C4-2B (cell line): ENCODE data around the gene RAD51C.

Experiments used
- H3K27ac ChIP-seq: fragments of 450-650 bp; 2 replicates; pipeline ENCODE4 v1.5.1; 2017
- ZFX ChIP-seq: fragments of 450-650 bp; IDR thresholded peaks from 2 replicates; pipeline ENCODE4 v1.6.1; 2017
- TF ChIP-seq, protein P1 (sequence below): fragments of 450-650 bp; conservative IDR thresholded peaks from 2 replicates; pipeline ENCODE4 v1.5.1; 2017; ENCODE audit warnings: mild to moderate bottlenecking

Gene RAD51C

DNA sequence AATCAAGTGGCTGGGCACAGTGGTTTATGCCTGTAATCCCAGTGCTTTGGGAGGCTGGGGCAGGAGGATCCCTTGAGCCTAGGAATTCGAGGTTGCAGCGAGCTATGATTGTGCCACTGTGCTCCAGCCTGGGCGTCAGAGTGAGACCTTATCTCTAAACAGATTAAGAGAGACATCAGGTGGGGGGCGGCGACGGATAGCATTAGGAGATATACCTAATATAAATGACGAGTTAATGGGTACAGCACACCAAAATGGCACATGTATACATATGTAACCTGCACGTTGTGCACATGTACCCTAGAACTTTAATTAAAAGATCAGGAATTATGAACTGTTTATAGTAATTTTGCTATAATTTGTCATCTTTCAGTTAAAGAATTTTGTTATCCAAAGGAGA, 10.3 kb downstream of the RAD51C start:
- TF ChIP-seq ZFX: no peak
- TF ChIP-seq, protein P1, sequence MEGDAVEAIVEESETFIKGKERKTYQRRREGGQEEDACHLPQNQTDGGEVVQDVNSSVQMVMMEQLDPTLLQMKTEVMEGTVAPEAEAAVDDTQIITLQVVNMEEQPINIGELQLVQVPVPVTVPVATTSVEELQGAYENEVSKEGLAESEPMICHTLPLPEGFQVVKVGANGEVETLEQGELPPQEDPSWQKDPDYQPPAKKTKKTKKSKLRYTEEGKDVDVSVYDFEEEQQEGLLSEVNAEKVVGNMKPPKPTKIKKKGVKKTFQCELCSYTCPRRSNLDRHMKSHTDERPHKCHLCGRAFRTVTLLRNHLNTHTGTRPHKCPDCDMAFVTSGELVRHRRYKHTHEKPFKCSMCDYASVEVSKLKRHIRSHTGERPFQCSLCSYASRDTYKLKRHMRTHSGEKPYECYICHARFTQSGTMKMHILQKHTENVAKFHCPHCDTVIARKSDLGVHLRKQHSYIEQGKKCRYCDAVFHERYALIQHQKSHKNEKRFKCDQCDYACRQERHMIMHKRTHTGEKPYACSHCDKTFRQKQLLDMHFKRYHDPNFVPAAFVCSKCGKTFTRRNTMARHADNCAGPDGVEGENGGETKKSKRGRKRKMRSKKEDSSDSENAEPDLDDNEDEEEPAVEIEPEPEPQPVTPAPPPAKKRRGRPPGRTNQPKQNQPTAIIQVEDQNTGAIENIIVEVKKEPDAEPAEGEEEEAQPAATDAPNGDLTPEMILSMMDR: no peak
- H3K27ac ChIP-seq: no peak overlapping the region

DNA sequence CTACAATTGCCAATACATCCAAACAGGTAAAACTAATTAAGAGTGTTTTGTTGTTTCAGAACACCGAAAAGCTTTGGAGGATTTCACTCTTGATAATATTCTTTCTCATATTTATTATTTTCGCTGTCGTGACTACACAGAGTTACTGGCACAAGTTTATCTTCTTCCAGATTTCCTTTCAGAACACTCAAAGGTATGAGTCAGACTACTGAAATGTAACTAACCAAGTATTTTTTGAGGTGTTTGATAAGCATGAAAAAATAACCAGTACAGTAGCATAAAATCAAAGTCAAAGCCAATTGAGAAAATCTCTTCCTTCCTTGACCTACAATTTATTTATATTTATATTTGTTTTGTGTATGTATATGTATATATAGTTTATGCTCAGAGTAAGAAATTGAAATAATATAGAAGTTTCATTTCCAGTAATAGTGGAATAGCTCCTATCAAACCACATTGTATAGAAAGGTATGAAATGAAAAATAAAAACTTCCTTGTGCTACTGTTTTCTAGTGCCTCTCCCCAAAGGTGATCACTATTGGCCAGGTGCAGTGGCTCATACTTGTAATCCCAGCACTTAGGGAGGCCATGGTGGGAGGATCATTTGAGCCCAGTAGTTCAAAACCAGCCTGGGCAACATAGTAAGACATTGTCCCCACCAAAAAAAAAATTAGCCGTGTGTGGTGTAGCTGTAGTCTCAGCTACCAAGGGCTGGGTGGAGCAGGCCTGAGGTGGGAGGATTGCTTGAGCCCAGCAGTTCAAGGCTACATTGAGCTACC, 10.9 kb downstream of the RAD51C start:
- no peak overlapping the region for H3K27ac ChIP-seq
- no peak for TF ChIP-seq ZFX
- TF ChIP-seq, protein P1: no peak

DNA sequence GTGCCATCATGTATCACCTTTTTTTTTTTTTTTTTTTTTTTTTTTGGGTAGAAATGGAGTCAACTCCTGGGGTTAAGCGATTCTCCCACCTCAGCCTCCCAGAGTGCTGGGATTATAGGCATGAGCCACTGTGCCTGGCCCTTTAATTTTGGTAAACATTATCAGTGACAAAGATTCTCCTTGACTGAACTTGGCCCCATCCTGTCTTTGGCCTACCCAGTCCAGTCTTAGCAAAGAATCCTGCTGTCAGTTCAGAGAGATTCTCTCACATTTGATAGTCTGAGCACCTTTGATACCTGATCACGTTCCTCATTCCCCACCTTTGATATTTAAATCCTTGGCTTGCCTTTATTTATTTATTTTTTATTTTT, 11.5 kb downstream of the RAD51C start:
- no peak for TF ChIP-seq ZFX
- TF ChIP-seq, protein P1: no peak
- no peak overlapping the region for H3K27ac ChIP-seq

DNA sequence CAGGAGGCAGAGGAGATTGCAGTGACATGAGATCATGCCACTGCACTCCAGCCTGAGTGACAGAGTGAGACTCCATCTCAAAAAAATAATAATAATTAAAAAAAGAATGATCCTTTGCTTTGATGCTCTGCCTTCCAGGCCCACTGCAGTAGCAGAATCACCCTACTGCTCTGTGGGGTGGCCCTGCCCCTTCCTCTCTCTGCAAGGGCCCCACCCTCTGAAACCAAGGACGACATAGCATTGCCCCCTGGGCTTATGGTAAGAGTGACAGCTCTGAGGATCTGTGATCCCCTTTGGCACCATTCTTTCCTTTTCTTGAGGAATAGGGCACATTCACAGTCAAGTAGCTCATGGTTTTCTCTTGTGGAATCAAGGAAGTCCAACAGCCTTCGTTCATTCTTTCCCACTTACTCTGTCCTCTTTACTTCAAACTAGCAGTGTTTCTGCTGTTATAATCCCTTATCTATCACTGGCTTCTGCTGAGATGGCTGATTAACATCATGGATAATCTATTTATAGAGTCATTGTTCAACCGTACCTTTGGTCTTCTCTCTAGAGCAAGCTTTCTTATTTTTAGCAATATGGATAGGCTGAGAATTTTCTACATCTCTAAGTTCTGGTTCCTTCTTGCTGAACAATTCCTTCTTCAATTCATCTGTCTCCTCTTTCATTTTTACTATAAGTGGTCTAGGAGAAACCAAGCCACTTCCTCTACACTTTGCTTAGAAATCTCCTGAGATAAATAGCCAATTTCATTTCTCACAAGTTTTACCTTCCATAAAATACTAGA, 14.1 kb downstream of the RAD51C start:
- TF ChIP-seq, protein P1: no peak
- TF ChIP-seq ZFX: no peak

DNA sequence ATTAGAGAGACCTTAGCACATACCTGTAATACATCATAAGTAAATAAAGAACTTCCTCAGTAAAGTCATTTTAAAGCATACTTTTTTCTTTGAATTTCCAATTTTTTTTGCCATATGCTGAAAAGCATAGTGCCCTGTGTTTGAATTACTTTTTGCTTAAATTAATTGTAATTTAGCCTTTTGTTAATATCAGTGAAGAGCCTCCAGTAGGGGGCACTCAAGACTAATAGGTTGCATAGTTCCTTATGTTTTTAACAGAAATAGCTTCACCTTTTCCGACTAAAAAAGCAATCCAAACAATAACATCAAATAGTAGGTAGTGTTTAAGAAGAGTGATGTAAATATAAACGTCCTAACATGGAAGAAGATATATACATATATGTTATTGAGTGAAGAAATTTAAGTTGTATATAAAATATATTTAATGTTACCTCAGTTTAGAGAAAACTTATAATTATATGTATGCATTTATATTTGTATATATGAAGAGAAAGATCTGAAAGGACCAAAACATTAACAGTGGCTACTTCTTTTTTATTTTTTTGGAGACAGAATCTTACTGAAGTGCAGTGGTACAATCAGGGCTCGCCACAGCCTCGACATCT, 18.6 kb downstream of the RAD51C start:
- TF ChIP-seq ZFX: no peak
- TF ChIP-seq, protein P1: peak; percentile 92
- H3K27ac ChIP-seq: no peak overlapping the region

More for the DNA sequence above, 14.1 kb downstream of the RAD51C start:
- no peak overlapping the region for H3K27ac ChIP-seq

DNA sequence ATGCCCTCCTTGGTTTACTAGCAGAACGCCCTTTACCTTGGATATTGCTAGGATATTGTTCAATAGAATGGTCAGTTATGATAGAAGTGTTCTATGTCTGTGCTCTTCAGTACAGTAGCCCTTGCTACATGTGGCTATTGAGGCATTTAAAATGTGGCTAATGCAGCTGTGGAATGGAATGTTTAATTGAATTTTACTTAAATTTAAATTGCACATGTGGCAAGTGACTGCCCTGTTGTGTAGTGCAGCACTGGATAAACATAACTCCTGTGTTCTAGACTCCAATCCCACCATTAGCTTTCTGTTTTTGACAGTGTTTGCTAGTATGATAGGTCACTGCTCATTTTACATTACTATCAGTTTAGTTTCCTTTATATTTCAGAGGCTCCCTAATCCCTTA, 29.9 kb downstream of the RAD51C start:
- TF ChIP-seq, protein P1: no peak
- no peak for TF ChIP-seq ZFX
- H3K27ac ChIP-seq: no peak overlapping the region

DNA sequence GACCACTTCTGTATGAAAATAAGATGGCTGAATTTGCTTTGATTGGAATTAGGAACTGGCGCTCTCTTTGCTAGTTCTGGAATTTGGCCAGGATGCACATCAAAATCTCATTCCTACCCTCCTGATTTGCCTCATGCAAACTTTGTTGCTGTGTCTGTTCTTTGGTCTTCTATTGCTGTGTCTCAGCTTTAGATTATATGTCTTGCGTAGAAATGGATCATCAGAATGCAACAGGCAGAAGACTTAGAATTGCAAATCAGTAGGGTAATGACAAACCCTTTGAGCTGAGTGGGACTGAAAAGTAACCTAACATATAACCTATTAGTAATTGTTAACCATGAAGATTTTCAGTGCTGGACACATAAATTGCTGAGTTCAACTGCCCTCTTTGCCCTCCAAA, 30.3 kb downstream of the RAD51C start:
- no peak overlapping the region for H3K27ac ChIP-seq
- no peak for TF ChIP-seq ZFX
- TF ChIP-seq, protein P1: no peak
